Measurements from ENCODE around the gene ADGRE3.
"Not testable (repeated sequence)": the region's sequence is repeated elsewhere in the genome, so short reads cannot be mapped to it uniquely, and the experiment has no call there.

Gene ADGRE3

GRCh38 chr19:14612657-14613056 is 62.0 kb downstream of the ADGRE3 start:
- ChIA-PET POLR2A (no interaction called here), CTCF (no interaction called here)
- TF ChIP-seq ZNF221 (tag by site-specific recombination; IDR thresholded peaks at IDR 0.05; ENCODE audit: borderline replicate concordance) (no peak), FEZF1 (tag by site-specific recombination; IDR thresholded peaks at IDR 0.05) (no peak), BCL6B (tag by site-specific recombination; IDR thresholded peaks at IDR 0.05) (no peak), SETDB1 (IDR thresholded peaks at IDR 0.05; ENCODE audit: insufficient read length, low read length) (no peak), ZNF473 (tag by site-specific recombination; IDR thresholded peaks at IDR 0.05) (no peak), HIC1 (tag by site-specific recombination; IDR thresholded peaks at IDR 0.05) (no peak), REST (tag by site-specific recombination; IDR thresholded peaks at IDR 0.05) (no peak), GLIS2 (tag by site-specific recombination; IDR thresholded peaks at IDR 0.05) (no peak), ZNF843 (tag by site-specific recombination; IDR thresholded peaks at IDR 0.05) (no peak), ZSCAN23 (tag by site-specific recombination; IDR thresholded peaks at IDR 0.05) (no peak), HOXA7 (CRISPR knock-in tag; IDR thresholded peaks at IDR 0.05; ENCODE audit: borderline replicate concordance) (no peak), ZNF2 (tag by site-specific recombination; IDR thresholded peaks at IDR 0.05) (no peak)
- TF ChIP-seq, protein P1, sequence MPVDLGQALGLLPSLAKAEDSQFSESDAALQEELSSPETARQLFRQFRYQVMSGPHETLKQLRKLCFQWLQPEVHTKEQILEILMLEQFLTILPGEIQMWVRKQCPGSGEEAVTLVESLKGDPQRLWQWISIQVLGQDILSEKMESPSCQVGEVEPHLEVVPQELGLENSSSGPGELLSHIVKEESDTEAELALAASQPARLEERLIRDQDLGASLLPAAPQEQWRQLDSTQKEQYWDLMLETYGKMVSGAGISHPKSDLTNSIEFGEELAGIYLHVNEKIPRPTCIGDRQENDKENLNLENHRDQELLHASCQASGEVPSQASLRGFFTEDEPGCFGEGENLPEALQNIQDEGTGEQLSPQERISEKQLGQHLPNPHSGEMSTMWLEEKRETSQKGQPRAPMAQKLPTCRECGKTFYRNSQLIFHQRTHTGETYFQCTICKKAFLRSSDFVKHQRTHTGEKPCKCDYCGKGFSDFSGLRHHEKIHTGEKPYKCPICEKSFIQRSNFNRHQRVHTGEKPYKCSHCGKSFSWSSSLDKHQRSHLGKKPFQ (tag by site-specific recombination; IDR thresholded peaks at IDR 0.05): no peak
- Histone ChIP-seq H3K4me3 (ENCODE audit: low read depth, low read length) (no peak overlapping the region), H3K27ac (ENCODE audit: extremely low read depth, low read depth, low read length) (no peak overlapping the region), H3K4me1 (ENCODE audit: control insufficient read depth, insufficient read depth, low read length) (no peaks in the 10 kb centered on the region), H3K36me3 (ENCODE audit: control insufficient read depth in 2 of 2, insufficient read depth in 1 of 2, low read length in 2 of 2) (no peaks in the 10 kb centered on the region), H3K9me3 (ENCODE audit: control insufficient read depth, insufficient read depth, low read depth, low read length) (no peaks in the 10 kb centered on the region)

GRCh38 chr19:14612242-14612641 is 62.4 kb downstream of the ADGRE3 start:
- POLR2A ChIA-PET; H3K4me3 ChIP-seq (ENCODE audit: low read depth, low read length); H3K27ac ChIP-seq (ENCODE audit: extremely low read depth, low read depth, low read length); H3K36me3 ChIP-seq (ENCODE audit: control insufficient read depth in 2 of 2, insufficient read depth in 1 of 2, low read length in 2 of 2); H3K9me3 ChIP-seq (ENCODE audit: control insufficient read depth, insufficient read depth, low read depth, low read length); H3K4me1 ChIP-seq (ENCODE audit: control insufficient read depth, insufficient read depth, low read length); CTCF ChIA-PET: not testable (repeated sequence)

- POLR2A ChIA-PET: no interaction called here
- H3K9me3 ChIP-seq (ENCODE audit: control insufficient read depth, insufficient read depth, low read depth, low read length): no peaks in the 10 kb centered on the region
- H3K27ac ChIP-seq (ENCODE audit: extremely low read depth, low read depth, low read length): no peak overlapping the region
- H3K4me1 ChIP-seq (ENCODE audit: control insufficient read depth, insufficient read depth, low read length): no peaks in the 10 kb centered on the region
- no peaks in the 10 kb centered on the region for H3K36me3 ChIP-seq (ENCODE audit: control insufficient read depth in 2 of 2, insufficient read depth in 1 of 2, low read length in 2 of 2)
- H3K4me3 ChIP-seq (ENCODE audit: low read depth, low read length): no peak overlapping the region
- CTCF ChIA-PET: no interaction called here
- TF ChIP-seq ZNF133 (tag by site-specific recombination; IDR thresholded peaks at IDR 0.05) (no peak), ZNF610 (tag by site-specific recombination; IDR thresholded peaks at IDR 0.05; ENCODE audit: borderline replicate concordance) (no peak), ZNF621 (tag by site-specific recombination; IDR thresholded peaks at IDR 0.05) (no peak), ZBTB7A (tag by site-specific recombination; IDR thresholded peaks at IDR 0.05; ENCODE audit: low read depth) (no peak), ZNF843 (tag by site-specific recombination; IDR thresholded peaks at IDR 0.05) (no peak), ZBTB10 (tag by site-specific recombination; IDR thresholded peaks at IDR 0.05) (no peak), SP7 (tag by site-specific recombination; IDR thresholded peaks at IDR 0.05) (no peak), ZSCAN18 (tag by site-specific recombination; IDR thresholded peaks at IDR 0.05) (no peak), ZSCAN23 (tag by site-specific recombination; IDR thresholded peaks at IDR 0.05) (no peak)
Measured at GRCh38 chr19:14611051-14611450, 63.6 kb downstream of the ADGRE3 start.
